Gastroesophageal sphincter (tissue), 4 donors: Measurements from ENCODE around the gene NDFIP2. TPM values are rescaled to one million over a fixed set of nuclear protein-coding genes. Genes with fewer than 3 reads are reported as not detected.

Experiments used
- ATAC-seq: fragments of 150-250 bp; one replicate; pipeline ENCODE4 v1.9.1; 2016; ENCODE audit warnings: mild to moderate bottlenecking, moderate library complexity
- H3K27ac ChIP-seq, 4 donors: fragments of 200-600 bp; sonication (generic) in 3 of 4; 1 replicate in 3 of 4; 2 replicates in 1 of 4; pipeline ENCODE4 v1.5.1; 2016 to 2019
- H3K27me3 ChIP-seq: fragments of 200-600 bp; sonication (generic); one replicate; pipeline ENCODE4 v1.5.1; 2019
- H3K36me3 ChIP-seq, 2 donors: fragments of 200-600 bp; sonication (generic); one replicate each; pipeline ENCODE4 v1.5.1; 2019; ENCODE audit warnings: control low read depth in 1 of 2
- H3K4me1 ChIP-seq, 3 donors: fragments of 200-600 bp; sonication (generic); 1 replicate in 2 of 3; 2 replicates in 1 of 3; pipeline ENCODE4 v1.5.1; 2016 to 2019; ENCODE audit warnings: control low read depth in 2 of 3
- H3K4me3 ChIP-seq, 2 donors: fragments of 200-600 bp; sonication (generic); one replicate each; pipeline ENCODE4 v1.5.1; 2019; ENCODE audit warnings: mild to moderate bottlenecking in 1 of 2, moderate library complexity in 1 of 2
- H3K9me3 ChIP-seq, 3 donors: fragments of 200-600 bp; sonication (generic); one replicate each; pipeline ENCODE4 v1.5.1; 2017 to 2019; ENCODE audit warnings: control low read depth in 2 of 3
- EP300 ChIP-seq: sonication (generic); formaldehyde crosslinking; IDR thresholded peaks from one replicate; pipeline ENCODE4 v1.6.1; 2017; ENCODE audit warnings: antibody characterized with exemption, mild to moderate bottlenecking
- POLR2A ChIP-seq, 2 donors: fragments of 450-650 bp; IDR thresholded peaks; one replicate each; pipeline ENCODE4 v1.6.1; 2017; ENCODE audit warnings: antibody characterized with exemption in 2 of 2, mild to moderate bottlenecking in 2 of 2, moderate library complexity in 1 of 2
- POLR2AphosphoS5 ChIP-seq: sonication (generic); formaldehyde crosslinking; IDR thresholded peaks from one replicate; pipeline ENCODE4 v1.6.1; 2017; ENCODE audit warnings: antibody characterized with exemption
- WGBS, 2 donors: methylation state at CpG; one replicate each; pipeline ENCODE4 v1.1.5; 2018; ENCODE audit warnings: low coverage in 1 of 2; 5-methylcytosine and 5-hydroxymethylcytosine counted together
- total RNA-seq, 4 donors: library from RNA; depleted of rRNA; stranded (reverse); fragments of >200 nt; gene quantifications; one replicate each; pipeline ENCODE4 v1.1.0, GENCODE V29; 2016
- TF ChIP-seq, protein P1 (sequence below), 4 experiments: fragments of 200-600 bp in 2 of 4; fragments of 450-650 bp in 2 of 4; sonication (generic) in 1 of 4; IDR thresholded peaks; one replicate each; pipeline ENCODE4 v1.5.1; 2017 to 2019; ENCODE audit warnings: antibody characterized with exemption in 4 of 4, mild to moderate bottlenecking in 2 of 4, moderate library complexity in 2 of 4

NDFIP2 gene
- total RNA-seq, 4 donors from 2014 or later, result 6.9 to 21.6 (median 10.7) TPM

DNA sequence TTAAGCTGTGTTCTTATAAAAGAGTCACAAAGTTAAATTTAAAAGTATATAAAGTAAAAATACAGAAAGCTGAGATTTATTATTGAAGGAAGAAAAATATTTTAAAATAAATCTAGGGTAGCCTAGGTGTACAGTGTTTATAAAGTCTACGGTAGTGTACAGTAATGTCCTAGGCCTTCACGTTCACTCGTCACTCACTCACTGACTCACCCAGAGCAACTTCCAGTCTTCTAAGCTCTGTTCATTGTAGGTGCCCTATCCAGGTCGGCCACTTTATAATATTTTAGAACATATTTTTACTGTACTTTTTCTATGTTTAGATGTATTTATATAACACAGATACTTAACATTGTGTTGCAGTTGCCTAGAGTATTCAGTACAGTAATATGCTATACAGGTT lies 47.4 kb downstream of the NDFIP2 start:
- H3K27ac ChIP-seq, result no peak overlapping the region
- no peak for ATAC-seq
- peaks cover 0 to 21% of the 10 kb centered on the region in 2 donors for H3K36me3 ChIP-seq
- WGBS, 2 donors, result 58 to 65% methylated on average over 4 of the region's 4 CpGs
- H3K4me3 ChIP-seq, result no peak overlapping the region
- H3K27me3 ChIP-seq, result no peaks in the 10 kb centered on the region
- TF ChIP-seq POLR2AphosphoS5, result no peak
- H3K4me1 ChIP-seq, result peaks cover 0 to 11% (median 0%) of the 10 kb centered on the region in 3 donors
- no peaks in the 10 kb centered on the region for H3K9me3 ChIP-seq

DNA sequence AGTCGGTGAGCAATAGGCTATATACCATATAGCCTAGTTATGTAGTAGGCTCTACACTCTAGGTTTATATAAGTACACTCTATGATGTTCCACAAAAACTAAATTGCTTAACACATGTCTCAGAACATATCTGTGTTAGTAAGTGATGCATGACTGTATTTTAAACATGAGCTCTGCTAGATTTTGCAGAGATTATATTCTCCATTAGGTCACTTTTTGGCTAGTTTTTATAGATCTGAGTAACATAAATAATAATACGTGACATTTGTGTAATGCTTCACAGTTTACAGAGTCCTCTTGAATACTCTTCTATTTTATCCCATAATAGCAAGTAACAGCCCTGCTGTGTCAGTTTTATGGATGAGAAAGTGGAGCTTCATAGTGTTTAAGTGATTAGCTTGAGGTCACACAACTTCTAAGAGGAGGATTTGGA lies 47.8 kb downstream of the NDFIP2 start:
- Histone ChIP-seq H3K9me3 (no peaks in the 10 kb centered on the region), H3K27ac (no peak overlapping the region), H3K4me1 (peaks cover 0 to 11% (median 0%) of the 10 kb centered on the region in 3 donors), H3K4me3 (no peak overlapping the region), H3K36me3 (peaks cover 0 to 17% of the 10 kb centered on the region in 2 donors), H3K27me3 (no peaks in the 10 kb centered on the region)
- WGBS, 2 donors, result 31 to 47% methylated on average over 2 of the region's 2 CpGs
- TF ChIP-seq POLR2A (IDR thresholded peaks at IDR 0.05), result no peak
- TF ChIP-seq, protein P1, sequence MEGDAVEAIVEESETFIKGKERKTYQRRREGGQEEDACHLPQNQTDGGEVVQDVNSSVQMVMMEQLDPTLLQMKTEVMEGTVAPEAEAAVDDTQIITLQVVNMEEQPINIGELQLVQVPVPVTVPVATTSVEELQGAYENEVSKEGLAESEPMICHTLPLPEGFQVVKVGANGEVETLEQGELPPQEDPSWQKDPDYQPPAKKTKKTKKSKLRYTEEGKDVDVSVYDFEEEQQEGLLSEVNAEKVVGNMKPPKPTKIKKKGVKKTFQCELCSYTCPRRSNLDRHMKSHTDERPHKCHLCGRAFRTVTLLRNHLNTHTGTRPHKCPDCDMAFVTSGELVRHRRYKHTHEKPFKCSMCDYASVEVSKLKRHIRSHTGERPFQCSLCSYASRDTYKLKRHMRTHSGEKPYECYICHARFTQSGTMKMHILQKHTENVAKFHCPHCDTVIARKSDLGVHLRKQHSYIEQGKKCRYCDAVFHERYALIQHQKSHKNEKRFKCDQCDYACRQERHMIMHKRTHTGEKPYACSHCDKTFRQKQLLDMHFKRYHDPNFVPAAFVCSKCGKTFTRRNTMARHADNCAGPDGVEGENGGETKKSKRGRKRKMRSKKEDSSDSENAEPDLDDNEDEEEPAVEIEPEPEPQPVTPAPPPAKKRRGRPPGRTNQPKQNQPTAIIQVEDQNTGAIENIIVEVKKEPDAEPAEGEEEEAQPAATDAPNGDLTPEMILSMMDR (IDR thresholded peaks at IDR 0.05), result no peak
- TF ChIP-seq POLR2AphosphoS5, result no peak
- no peak for TF ChIP-seq EP300
- ATAC-seq, result no peak

DNA sequence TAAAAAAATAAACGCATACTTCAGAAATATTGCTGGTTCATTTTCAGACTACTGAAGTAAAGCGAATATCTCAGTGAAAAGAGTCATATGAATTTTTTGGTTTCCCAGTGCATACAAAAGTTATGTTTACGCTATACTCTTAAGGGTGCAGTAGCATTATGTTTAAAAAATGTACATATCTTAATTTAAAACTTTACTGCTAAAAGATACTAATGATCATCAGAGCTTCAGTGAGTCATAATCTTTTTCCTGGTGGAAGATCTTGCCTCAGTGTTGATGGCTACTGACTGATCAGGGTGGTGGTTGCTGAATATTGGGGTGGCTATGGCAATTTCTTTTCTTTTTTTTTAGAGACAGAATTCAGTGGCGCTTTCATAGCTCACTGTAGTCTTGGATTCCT lies 48.9 kb downstream of the NDFIP2 start:
- 93 to 98% methylated on average over 4 of the region's 4 CpGs for WGBS, 2 donors
- Histone ChIP-seq H3K36me3 (peaks cover 0 to 7% of the 10 kb centered on the region in 2 donors), H3K9me3 (no peaks in the 10 kb centered on the region), H3K4me1 (peaks cover 0 to 15% (median 0%) of the 10 kb centered on the region in 3 donors), H3K27ac (no peak overlapping the region), H3K4me3 (no peak overlapping the region), H3K27me3 (no peaks in the 10 kb centered on the region)
- no peak for ATAC-seq
- TF ChIP-seq POLR2A (IDR thresholded peaks at IDR 0.05), result no peak
- TF ChIP-seq, protein P1 (IDR thresholded peaks at IDR 0.05), result no peak
- no peak for TF ChIP-seq EP300
- TF ChIP-seq POLR2AphosphoS5, result no peak

DNA sequence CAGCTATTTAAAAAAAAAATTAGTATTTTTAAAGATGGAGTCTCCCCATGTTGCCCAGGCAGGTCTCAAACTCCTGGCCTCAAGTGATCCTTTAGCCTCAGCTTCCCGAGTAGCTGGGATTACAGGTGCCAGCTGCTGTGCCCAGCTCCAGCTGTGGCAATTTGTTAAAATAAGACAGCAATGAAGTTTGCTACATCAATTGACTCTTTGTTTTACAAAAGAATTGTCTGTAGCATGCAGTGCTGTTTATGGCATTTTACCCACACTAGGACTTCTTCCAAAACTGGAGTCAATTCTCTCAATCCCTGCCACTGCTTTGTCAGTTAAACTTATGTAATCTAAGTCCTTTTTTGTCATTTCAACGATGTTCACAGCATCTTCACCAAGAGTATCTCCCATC lies 49.3 kb downstream of the NDFIP2 start:
- Histone ChIP-seq H3K27ac (no peak overlapping the region), H3K36me3 (peaks cover 0 to 2% of the 10 kb centered on the region in 2 donors), H3K4me3 (no peak overlapping the region), H3K9me3 (no peaks in the 10 kb centered on the region), H3K4me1 (peaks cover 0 to 15% (median 0%) of the 10 kb centered on the region in 3 donors), H3K27me3 (no peaks in the 10 kb centered on the region)
- TF ChIP-seq POLR2AphosphoS5 (no peak), POLR2A (IDR thresholded peaks at IDR 0.05) (no peak), EP300 (no peak)
- TF ChIP-seq, protein P1 (IDR thresholded peaks at IDR 0.05), result no peak
- ATAC-seq, result no peak
- WGBS, 2 donors, result 70 to 82% methylated on average over 2 of the region's 2 CpGs

DNA sequence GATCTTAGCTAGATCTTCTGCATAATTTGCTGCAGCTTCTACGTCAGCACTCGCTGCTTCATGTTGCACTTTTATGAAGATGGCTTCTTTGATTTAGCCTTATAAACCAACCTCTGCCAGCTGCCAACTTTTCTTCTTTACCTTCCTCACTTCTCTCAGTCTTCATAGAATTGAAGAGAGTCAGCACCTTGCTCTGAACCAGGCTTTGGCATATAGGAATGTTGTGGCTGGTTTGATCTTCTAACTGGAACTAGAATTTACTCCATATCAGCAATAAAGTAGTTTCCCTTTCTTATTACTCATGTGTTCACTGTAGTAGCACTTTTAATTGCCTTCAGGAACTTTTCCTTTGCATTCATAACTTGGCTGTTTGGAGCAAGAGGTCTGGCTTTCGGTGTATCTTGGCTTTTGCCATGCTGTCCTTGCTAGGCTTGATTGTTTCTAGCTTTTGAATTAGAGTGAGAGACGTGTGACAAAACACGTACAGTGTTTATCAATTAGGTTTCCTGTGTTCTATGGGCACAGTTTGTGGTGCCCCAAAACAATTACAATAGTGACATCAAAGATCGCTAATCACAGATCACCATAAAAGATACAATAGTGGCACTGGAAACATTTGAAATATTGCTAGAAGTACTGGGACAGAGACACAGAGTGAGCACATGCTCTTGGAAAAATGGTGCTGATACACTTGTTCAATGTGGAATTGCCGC lies 50.7 kb downstream of the NDFIP2 start:
- Histone ChIP-seq H3K27me3 (no peaks in the 10 kb centered on the region), H3K4me3 (no peak overlapping the region), H3K4me1 (peaks cover 0 to 15% (median 0%) of the 10 kb centered on the region in 3 donors), H3K36me3 (no peaks in the 10 kb centered on the region), H3K9me3 (no peaks in the 10 kb centered on the region), H3K27ac (no peak overlapping the region)
- ATAC-seq, result no peak
- TF ChIP-seq POLR2A (IDR thresholded peaks at IDR 0.05), result no peak
- TF ChIP-seq EP300, result no peak
- TF ChIP-seq, protein P1 (IDR thresholded peaks at IDR 0.05), result no peak
- no peak for TF ChIP-seq POLR2AphosphoS5
- 81 to 98% methylated on average over 6 to 7 of the region's 7 CpGs for WGBS, 2 donors
